Pulmonary artery endothelial cell (primary cell): ENCODE measurements around the gene NKAIN4. TPM values are rescaled to one million over a fixed set of nuclear protein-coding genes. Genes with fewer than 3 reads are reported as not detected.

ENCODE experiments used
- DNase-seq: peaks from one replicate; pipeline ENCODE4 v3.0.0-alpha.2; 2011; ENCODE audit warnings: low read depth, low spot score
- total RNA-seq: library from RNA; depleted of rRNA; stranded (reverse); fragments of >200 nt; gene quantifications from 2 replicates; pipeline ENCODE4 v1.2.3, GENCODE V29; 2014

NKAIN4 gene
- not detected in 2 replicates for total RNA-seq

DNA sequence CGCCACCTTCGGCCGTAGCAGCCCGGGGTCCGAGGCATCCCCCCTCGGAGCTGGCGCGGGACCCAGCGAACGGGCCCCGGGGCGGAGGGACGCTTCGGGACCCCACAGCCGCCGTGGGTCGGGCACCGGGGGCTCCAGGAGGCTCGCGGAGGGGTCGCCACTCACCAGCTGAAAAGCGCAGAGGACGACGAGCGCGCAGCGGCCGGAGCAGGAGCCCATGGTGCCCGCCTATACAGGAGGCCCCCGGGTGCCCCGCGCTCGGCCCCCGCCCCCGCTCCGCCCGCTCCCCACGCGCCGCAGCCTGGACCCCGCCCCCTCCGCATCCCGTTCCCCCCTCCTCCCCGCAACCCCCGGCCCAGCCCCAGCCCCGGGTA is at the start of gene NKAIN4:
Gene NKAIN4 (minus strand): TSS at position 232 of the 374 bp plus-strand sequence. CDS start 13 bp downstream, at position 219.
- no peak for DNase-seq

DNA sequence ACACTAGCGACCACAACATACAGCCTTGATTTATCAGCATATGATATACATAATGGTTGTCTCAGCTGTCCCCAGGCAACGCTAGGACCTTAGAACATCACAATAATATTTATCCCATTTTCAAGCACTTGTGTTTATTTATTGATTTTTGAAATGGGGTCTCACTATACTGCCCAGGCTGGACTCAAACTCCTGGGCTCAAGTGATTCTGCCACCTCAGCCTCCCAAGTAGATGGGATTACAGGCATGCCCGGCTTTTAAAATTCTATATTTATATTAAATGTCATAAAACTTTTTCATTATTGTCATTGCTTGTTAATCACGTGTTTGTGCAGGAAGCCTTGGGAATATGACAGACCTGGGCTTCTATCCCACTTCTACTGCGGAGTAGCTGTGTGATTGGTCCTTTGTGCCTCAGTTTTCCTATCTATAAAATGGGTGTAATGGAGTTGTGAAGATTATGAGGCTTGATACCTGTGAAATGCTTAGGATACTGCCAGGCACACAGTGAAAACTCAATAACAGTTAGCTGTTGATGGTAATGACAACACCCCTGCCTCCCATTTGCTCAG is 48.9 kb upstream of the NKAIN4 start:
- DNase-seq = no peak

DNA sequence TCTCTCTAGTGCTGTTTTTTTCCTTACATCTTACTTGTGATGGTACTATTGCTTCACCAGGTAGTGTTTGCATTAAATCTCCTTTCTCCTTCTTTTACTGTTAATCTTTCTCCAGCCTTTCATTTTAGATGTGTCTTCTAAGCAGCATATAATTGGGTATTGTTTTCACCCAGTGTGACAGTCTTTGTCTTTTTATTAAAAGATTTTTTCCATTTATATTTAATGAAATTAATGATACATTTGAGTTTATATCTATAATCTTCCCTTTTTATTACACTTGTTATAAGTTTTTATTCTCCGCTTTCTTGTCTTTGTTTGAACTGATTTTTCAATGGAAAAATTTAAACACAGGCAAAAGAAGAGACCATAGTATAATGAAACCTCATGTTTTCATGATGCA is 47.4 kb upstream of the NKAIN4 start:
- DNase-seq = no peak

DNA sequence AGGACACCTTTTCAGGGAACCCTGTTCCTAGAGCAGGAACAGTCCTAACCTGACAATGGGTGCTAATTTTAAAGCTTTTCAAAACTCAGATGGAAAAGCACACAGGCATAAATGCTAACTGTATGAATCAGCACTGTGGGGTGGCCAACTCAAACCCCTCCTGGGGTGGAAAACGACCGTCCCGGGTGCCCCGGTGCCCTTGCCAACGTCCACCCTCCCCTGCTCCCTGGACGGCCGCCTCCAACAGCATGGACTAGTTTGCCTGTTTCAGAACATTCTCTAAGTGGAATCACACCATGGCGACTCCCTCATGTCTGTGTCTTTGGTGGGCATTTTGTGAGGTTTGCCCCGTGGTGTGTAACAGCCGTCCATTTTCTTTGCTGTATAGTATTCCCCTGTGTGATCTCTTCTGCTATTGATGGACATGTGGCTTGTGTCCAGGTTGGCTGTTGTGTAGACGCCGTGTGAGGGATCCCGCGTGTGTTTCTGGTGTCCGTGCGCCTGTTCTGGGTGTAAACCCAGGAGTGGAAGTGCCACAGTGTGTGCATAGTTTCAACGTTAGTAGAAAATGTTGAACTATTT is 44.6 kb upstream of the NKAIN4 start:
- no peak for DNase-seq

DNA sequence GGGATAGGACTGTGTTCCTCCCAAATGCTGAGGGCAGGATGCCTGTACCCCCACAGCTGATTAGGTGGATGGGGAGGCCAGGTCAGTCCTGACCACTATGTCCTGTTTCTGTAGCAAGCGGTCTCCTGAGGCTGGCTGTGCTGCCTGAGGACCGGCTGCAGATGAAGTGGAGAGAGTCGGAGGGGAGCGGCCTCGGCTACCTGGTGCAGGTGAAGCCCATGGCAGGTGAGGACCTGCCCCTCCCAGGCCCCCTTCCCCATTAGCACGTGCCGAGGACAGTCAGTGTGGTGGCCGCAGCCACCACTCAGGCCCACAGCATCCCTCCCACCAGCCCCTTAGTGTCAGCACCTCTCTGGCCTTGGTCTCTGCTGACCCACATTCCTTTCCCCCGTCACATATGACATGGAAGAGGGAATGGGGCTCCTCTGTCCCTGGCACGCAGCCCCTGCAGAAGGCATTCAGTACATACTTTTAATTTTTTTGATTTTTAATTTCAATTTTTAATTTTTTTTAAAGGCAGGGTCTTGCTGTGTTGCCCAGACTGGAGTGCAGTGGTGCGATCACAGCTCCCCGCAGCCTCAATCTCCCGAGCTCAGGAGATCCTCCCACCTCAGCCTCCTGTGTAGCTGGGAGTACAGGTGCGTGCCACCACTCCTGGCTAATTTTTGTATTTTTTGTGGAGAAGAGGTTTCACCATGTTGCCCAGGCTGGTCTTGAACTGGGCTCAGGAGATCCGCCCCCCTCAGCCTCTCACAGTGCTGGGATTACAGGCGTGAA is 43.7 kb upstream of the NKAIN4 start:
- DNase-seq = no peak

DNA sequence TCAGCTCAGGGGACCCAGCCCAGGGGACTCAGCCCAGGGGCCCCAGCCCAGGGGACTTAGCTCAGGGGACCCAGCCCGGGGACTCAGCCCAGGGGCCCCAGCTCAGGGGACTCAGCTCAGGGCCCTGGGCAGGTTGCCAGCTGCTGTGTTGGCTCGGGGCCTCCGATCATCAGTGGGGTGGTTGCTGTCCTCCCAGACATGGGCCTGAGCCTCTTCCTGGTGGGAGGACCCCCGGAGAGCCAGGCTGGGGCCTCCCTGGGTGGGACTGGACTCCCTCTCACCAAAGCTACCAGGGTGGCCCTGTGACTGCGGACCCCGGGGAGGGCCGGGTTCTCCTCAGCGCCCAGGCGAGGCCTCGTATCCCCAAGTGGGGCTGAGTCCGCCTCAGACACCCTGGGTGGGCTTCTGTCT is 43.1 kb upstream of the NKAIN4 start:
- no peak for DNase-seq

DNA sequence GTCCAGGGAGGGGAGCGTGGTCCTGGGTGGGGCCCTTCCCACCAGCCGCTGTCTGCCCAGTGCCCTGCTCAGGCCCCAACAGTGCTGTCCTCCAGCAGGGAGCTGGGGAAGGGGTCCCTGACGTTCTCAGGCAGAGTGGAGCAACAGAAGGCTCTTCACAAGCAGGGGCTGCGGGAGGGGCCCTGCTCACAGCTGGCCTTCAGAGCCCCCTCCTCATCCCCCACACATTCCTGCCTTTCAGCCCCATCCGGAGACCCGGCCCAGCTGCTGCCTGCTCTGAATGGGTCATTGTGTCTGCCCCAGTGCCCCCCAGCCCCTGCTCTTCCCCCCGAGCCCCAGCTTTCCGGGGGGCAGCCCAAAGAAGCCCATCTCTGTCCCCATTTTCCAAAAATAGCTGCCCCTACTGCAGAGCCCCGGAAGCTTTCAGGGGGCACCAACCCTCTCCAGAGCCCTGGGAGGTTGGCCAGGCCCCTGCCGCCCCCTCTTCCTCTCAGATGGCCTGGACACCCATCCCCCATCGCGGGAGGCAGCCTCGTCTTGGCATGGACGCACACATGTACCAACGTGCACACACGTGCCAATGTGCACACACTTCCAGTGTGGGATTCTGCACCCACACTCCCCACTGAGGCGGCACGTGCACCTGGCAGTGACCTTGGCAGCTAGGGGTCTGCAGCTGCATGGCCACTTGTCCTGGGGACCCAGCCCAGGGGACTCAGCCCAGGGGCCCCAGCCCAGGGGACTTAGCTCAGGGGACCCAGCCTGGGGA is 42.5 kb upstream of the NKAIN4 start:
- DNase-seq = no peak

DNA sequence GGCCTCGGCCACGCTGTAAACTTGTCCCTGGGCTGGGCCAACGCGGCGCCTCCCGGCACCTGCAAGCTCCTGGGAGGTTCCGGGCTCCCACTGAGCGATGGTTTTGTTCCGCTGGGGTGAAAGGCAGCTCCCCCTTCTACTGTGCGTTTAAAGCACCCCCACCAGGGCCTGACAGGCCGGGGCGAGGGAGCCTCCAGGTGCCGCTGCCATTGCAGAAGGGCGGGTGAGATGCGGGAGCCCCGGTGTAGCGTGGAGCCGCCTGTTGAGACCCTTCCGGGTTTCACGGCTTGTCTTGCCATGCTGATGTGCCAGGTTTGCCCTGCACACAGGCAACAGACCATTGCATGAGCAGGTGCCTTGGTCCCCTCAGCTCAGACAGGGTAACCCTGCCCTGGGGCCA is 41.6 kb upstream of the NKAIN4 start:
- no peak for DNase-seq

DNA sequence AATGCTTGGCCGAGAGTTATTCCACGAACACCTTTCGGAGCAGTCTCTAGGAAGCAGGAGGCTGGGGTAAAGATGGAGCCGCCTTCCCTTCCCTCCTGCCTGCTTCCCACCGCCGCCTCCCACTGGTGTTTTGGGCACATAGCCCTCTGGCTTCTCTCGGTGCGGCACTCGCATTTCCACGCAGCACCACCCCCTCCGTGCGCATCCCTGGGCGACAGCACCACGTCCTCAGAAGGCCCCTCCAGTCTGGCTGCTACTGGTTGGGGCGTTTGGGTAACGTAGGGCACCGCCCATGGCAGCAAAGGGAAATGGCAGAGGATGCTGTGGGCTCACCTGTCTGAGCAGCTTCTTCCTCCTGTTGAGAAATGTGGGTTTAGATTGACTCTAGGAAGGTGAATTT is 41.2 kb upstream of the NKAIN4 start:
- DNase-seq = no peak

DNA sequence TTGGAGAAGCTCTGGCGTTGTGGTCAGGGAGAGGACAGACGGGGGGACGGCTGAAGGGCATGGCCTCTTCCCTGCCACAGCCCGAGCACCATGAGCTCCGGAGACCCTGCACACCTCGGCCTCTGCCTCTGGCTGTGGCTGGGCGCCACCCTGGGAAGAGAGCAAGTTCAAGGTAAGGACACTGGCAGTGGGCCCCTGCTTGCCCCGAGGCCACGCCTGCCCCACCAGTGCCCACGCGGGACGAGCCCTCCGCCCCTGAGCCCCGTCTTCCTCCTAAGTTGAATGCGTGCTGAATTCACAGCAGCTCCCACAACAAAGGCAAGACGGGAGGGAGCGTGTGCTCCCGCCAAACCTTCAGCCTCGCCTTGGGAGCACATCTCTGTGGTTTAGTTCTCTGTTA is 40.8 kb upstream of the NKAIN4 start:
- no peak for DNase-seq

DNA sequence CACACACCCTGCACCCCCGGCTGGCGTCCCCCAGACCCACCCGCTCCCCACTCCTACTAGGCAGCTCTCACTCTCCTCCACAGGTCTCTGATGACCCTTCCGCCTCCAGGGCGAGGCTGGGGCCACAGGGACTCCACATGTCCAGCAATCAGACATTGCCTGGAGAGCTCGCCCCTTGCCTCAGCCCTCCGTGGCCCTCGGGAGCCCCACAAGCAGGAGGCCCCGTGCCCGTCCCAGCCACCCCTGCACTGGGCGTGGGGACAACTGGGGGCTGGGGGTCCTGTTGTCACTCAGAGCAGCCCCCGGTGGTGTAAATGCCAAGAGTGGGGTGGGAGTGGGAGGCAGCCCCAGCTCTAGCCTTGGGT is 40.3 kb upstream of the NKAIN4 start:
- DNase-seq = no peak

DNA sequence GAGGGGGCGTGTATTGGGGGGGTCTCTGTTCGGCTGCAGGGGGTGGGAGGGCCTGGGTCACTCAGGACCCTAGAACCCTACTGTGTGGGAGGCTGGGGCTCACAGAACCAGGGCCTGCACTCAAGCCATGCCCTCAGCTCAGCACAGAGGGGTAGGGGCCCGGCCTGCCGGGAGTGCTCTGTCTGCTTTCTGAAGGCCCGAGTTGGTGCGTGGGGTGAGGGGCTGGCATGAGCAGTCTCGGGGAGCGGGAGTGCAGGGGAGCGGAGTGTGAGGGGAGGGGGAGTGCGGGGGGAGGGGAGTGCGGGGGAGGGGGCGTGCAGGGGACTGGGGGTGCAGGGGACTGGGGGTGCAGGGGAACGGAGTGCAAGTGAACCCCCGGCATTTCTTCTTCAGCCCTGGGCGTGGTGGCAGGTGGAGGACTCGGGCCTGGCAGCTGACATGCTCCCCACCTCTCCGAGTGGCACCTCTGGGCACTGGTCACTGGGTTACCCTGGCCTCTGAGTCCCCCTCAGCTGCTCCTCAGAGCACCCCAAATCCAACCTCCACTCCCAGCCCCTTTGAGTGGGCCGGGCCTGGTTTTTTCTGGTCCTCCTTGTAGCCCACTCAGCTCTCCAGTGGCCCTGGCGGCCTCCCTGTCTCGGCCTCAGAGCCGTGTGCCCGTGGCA is 39.7 kb upstream of the NKAIN4 start:
- no peak for DNase-seq

DNA sequence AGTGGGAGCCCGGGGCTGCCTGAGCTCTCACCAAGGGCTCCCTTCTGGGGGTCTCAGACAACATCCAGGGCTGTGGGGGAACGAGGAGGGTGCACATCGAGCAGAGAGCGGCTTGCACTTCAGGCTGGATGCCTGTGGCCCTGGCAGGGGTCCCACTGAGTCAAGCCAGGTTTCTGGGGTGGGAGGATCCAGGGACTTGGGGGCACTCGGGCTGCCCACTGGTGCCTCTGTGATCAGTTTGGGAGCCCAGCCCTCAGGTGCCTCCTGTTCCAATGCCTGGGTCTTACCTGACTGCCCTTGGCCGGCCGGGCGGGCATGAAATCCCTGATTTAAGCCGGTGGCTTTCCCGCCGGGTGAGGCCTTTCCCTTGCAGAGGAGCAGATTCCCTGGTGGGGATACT is 39.2 kb upstream of the NKAIN4 start:
- DNase-seq = no peak

DNA sequence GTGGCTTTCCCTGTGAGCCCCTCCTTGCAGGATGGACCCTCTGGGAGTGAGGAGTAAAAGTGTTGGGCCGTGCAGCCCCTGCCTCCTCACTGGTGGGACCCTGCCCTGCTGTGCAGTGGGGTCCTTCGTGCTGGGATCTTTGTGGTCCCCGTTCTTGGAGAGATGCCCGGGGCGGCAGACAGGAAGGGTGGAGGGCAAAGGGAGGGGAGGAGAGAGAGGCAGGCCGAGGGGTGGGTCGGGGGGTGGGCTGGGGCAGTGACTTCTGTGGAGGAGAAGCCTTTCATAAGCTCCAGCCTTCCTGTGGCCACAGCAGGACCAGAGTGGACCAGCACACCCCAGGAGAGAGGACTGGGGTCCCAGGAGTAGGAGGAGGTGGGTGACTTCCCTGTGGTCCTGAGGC is 38.6 kb upstream of the NKAIN4 start, which contains the start of gene COL20A1:
Gene COL20A1 (plus strand): TSS at position 283 of the 400 bp plus-strand sequence. CDS start 1,922 bp downstream, outside the sequence.
- DNase-seq = no peak

DNA sequence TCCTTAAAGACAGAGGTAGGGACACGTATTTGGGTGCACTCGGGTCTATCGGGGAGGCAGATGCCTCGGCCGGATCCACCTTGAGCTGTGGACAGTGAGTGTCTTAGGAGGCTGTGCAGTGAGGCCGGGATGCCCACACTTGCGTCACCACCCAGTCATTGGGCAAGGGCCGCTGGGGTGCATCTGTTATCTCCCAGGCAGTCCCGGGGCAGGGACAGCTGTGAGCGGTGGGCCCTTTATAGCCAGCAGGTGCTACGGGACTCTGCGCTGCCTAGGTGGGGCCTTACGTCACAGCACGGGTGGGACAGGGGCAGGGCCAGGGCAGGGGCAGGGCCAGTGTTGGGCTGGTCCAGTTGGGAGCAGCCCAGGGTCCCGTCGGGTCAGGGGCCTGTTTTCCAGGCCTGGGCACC is 38.0 kb upstream of the NKAIN4 start:
- no peak for DNase-seq

DNA sequence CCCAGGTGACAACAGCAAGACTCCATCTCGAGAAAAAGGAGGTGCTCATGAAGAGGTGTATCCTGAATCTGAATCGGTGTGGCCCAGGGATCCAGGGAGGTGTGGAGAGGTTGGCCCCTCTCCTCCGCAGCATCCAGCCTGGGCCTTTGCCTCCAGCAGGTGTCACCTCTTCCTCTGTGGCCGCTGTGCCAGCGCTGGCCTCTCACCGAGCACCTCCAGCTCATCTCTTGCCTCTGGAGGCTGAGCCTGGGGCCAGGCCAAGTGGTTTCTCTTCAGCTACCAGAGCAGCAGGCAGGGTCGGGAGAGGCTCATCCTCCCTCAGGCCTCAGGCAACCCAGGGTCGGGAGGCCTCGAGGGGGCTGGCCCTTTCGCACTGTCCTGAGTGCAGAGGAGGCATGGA is 37.5 kb upstream of the NKAIN4 start:
- DNase-seq = no peak

DNA sequence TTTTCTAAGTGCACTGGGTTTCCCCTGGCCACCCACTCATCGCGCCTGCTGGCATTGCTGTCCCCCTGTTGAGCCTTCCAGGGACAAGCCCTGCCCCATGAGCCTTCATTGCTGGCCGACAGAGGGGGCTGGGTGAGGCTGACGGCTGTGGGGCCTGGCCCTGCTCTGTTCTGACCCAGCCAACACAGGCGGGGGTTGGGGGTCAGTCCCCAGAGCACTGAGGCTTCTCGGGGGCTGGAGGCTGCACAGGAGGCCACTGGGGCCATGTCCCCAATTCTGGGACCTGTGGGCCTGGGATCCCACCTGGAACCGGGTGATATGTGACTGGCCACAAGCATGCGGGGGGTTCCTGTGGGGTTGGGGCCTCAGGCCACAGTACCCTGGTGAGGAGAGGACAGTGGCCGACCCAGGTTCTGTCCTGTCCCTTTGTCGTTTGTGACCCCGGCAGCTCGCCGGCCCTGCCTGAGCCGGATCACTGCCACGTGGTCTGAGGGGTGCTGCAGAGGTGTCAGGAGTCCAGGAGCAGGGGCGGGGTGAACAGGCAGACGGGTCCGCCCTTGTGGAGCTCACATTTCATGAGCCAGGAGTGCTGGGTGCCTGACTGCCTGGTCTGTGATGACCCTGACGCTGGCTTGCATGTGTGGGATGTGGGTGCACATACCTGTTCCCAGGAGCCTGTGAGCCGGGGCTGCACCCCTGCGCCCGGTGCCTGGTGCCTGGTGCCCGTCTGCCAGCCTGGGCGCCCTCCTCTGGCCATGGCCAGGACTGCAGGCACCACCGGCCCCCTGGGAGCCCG is 36.6 kb upstream of the NKAIN4 start:
- DNase-seq = no peak

DNA sequence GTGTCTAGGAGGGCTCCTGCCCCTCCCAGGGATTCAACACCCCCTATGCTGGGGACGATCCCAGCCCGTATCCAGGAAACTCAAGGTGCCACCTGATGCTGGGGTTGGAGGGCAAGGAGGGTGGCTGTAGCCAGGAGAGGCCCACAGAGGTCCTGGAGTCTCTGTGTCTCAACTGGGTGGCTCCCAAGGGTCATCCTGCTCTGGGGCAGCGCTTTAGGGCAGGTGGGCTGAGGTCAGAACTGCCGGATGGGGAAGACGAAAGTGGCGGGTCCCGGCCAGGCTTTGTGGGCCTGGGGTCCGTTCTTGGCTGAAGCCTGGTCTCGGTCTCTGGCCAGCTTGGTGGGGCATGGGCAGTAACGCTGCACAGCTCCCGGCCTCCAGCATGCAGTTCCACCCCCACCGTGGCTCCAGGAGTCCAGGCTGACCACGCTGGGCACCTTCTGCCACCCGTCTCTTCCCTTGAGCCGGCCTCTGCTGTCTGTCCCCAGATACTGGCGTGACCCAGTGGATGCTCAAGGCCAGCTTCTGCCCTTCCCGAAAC is 35.9 kb upstream of the NKAIN4 start:
- DNase-seq = no peak

DNA sequence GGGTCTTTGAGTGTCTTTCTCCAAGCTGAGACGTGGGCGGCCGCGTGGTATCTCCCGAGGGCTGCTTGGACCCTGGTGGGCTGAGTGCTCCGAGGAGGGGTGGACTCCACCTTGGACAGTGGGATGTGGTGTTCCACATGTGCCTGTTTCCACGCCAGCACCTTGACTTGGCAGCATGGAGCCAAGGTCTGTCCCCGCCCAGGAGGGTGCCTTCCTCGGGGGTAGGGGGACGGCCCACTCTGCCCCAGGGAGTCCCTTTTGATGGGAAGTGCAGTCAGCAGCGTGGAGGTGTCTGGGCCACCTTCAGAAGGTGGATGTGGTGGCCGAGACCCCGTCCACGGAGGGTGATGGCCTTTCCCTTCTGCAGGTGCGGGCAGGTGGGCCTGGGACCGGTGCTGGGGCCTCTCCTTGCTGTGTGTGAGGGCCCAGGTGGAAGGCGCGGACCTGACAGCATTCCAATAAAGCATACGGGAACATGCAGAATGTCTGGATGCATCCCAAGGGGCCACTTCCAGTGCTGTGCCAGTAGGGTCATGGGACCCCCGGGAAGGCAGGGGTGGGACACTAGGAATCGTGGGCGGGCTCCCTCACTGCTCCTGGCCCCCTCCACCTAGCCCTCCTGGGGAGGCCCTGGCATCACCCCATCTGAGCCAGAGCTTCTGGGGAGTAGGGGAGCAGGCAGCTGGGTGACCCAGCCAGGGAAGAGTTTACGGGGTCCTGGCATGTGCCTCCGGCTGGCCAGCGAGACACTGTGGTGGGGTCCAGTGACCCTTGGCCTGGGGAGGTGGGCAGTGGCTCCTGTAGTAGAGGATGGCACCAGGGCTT is 35.3 kb upstream of the NKAIN4 start:
- no peak for DNase-seq
